Endothelial cell (in vitro differentiated cells): ENCODE results near the gene CAMKMT. TPM values are rescaled to one million over a fixed set of nuclear protein-coding genes. Genes with fewer than 3 reads are reported as not detected.

Experiments used
- DNase-seq: peaks from one replicate; pipeline ENCODE4 v3.0.0; 2021; ENCODE audit warnings: low spot score
- H3K27ac Mint-ChIP-seq: one replicate; pipeline ENCODE4 v1.8.0; 2021; ENCODE audit warnings: mixed read lengths, inconsistent platforms; ENCODE audit not compliant: unreplicated experiment
- H3K27me3 Mint-ChIP-seq: one replicate; pipeline ENCODE4 v1.8.0; 2021; ENCODE audit warnings: mild to moderate bottlenecking, moderate library complexity, mixed read lengths, inconsistent platforms; ENCODE audit not compliant: unreplicated experiment
- H3K36me3 Mint-ChIP-seq: one replicate; pipeline ENCODE4 v1.8.0; 2021; ENCODE audit warnings: mild to moderate bottlenecking, low read depth, mixed read lengths, inconsistent platforms; ENCODE audit not compliant: unreplicated experiment
- H3K4me1 Mint-ChIP-seq: one replicate; pipeline ENCODE4 v1.8.0; 2021; ENCODE audit warnings: mild to moderate bottlenecking, mixed read lengths, inconsistent platforms; ENCODE audit not compliant: unreplicated experiment
- H3K4me3 Mint-ChIP-seq: one replicate; pipeline ENCODE4 v1.8.0; 2021; ENCODE audit warnings: mild to moderate bottlenecking, mixed read lengths, inconsistent platforms; ENCODE audit not compliant: unreplicated experiment
- H3K9me3 Mint-ChIP-seq: one replicate; pipeline ENCODE4 v1.8.0; 2021; ENCODE audit warnings: mixed read lengths, inconsistent platforms; ENCODE audit not compliant: unreplicated experiment
- total RNA-seq: library from RNA; stranded (reverse); fragmentation: NEBNext Ultra II Directional; extraction: Animal tissue kit (Norgen Biotek cat#: 25700); gene quantifications from one replicate; pipeline ENCODE4 v1.2.1, GENCODE V29; 2021; ENCODE audit not compliant: unreplicated experiment
- TF ChIP-seq, protein P1 (sequence below): fragments of 200-600 bp; sonication (generic); IDR thresholded peaks from one replicate; pipeline ENCODE4 v1.5.0; 2021; ENCODE audit warnings: antibody characterized with exemption; ENCODE audit not compliant: unreplicated experiment

The CAMKMT gene
- total RNA-seq, 1 donor from 2014 or later, result 8.4 TPM

- no peak overlapping the region for H3K4me3 Mint-ChIP-seq
These were observed 255.0 kb downstream of the CAMKMT start for GRCh38 chr2:44616667-44617155.

GRCh38 chr2:44618251-44619023 lies 256.7 kb downstream of the CAMKMT start:
- no peak for DNase-seq
- TF ChIP-seq, protein P1, sequence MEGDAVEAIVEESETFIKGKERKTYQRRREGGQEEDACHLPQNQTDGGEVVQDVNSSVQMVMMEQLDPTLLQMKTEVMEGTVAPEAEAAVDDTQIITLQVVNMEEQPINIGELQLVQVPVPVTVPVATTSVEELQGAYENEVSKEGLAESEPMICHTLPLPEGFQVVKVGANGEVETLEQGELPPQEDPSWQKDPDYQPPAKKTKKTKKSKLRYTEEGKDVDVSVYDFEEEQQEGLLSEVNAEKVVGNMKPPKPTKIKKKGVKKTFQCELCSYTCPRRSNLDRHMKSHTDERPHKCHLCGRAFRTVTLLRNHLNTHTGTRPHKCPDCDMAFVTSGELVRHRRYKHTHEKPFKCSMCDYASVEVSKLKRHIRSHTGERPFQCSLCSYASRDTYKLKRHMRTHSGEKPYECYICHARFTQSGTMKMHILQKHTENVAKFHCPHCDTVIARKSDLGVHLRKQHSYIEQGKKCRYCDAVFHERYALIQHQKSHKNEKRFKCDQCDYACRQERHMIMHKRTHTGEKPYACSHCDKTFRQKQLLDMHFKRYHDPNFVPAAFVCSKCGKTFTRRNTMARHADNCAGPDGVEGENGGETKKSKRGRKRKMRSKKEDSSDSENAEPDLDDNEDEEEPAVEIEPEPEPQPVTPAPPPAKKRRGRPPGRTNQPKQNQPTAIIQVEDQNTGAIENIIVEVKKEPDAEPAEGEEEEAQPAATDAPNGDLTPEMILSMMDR, result no peak
- no peaks in the 10 kb centered on the region for H3K4me1 Mint-ChIP-seq
- H3K36me3 Mint-ChIP-seq, result no peaks in the 10 kb centered on the region
- no peak overlapping the region for H3K27ac Mint-ChIP-seq
- H3K9me3 Mint-ChIP-seq, result no peaks in the 10 kb centered on the region
- H3K27me3 Mint-ChIP-seq, result no peaks in the 10 kb centered on the region
- H3K4me3 Mint-ChIP-seq, result no peak overlapping the region

More at GRCh38 chr2:44616667-44617155, 255.0 kb downstream of the CAMKMT start:
- H3K36me3 Mint-ChIP-seq, result no peaks in the 10 kb centered on the region
- H3K9me3 Mint-ChIP-seq, result no peaks in the 10 kb centered on the region
- DNase-seq, result no peak
- TF ChIP-seq, protein P1, result no peak
- H3K4me1 Mint-ChIP-seq, result no peaks in the 10 kb centered on the region
- no peak overlapping the region for H3K27ac Mint-ChIP-seq
- H3K27me3 Mint-ChIP-seq, result no peaks in the 10 kb centered on the region

DNA sequence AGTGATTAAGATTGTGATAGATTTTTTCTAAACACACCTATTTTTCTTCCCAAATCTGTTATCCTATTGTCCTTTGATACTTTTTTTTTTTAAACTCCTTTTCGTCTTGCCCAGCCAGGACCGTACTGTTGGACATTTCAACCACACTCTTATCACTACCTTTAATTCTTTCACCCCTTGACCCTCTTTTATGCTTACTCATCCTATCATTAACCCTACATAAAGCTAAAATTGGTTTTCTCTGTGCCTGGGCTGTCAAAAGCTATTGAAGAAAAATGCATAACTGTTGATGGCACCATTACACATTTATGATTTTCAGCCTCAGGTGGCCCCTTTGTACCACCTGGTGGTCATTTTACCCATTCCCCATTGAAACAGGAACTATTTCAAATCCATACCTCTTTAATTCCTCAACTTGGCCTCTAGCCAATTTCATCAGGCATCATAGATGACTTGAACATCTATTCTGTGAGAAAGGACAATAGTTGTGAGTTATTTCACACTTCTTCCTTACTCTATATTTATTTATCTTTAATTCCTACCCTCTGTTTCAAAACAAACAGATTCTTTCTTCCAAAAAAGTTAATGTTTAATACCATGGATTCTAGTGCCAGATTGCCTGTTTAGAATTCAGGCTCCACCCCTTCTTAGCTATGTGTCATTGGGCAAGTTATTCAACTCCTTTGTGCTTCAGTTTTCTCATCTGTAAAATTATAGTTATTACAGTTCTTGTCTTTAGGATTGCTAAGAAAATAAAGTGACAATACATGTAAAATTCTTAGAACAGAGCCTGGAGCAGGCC lies 258.6 kb downstream of the CAMKMT start:
- TF ChIP-seq, protein P1, result no peak
- no peak overlapping the region for H3K27ac Mint-ChIP-seq
- no peak for DNase-seq
- H3K27me3 Mint-ChIP-seq, result no peaks in the 10 kb centered on the region
- H3K36me3 Mint-ChIP-seq, result no peaks in the 10 kb centered on the region
- no peaks in the 10 kb centered on the region for H3K9me3 Mint-ChIP-seq
- H3K4me1 Mint-ChIP-seq, result no peaks in the 10 kb centered on the region
- no peak overlapping the region for H3K4me3 Mint-ChIP-seq

DNA sequence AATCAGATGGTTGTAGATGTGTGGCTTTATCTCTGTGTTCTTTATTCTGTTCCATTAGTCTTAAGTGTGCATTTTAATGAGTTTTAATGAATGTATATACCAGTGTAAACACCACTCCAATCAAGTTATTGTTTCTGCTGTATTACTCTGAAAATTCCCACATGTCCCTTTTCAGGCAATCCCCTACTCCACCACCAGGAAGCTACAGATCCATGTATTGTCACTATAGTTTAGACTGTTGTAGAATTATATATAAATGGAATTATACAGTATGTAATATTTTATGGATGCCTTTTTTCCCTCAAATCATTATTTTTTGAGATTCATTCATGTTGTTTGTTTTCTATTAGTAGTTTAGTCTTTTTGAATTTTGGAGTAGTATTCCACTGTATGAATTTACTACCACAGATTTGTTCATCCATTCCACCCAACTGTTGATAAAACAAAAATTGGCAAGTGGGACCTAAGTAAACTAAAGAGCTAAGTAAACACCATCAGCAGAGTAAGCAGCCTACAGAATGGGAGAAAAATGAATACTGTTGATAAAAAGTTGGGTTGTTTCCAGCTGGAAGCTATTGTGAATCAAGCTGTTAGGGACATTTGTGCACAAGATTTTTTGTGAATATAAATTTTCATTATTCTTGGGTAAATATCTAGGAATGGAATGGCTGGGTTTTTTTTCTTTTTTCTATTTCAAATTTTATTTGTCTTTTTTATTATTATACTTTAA lies 262.0 kb downstream of the CAMKMT start:
- no peak for DNase-seq
- no peaks in the 10 kb centered on the region for H3K36me3 Mint-ChIP-seq
- H3K4me1 Mint-ChIP-seq, result no peaks in the 10 kb centered on the region
- no peaks in the 10 kb centered on the region for H3K27me3 Mint-ChIP-seq
- no peak overlapping the region for H3K4me3 Mint-ChIP-seq
- TF ChIP-seq, protein P1, result peak; percentile 59
- no peaks in the 10 kb centered on the region for H3K9me3 Mint-ChIP-seq
- H3K27ac Mint-ChIP-seq, result no peak overlapping the region
